HG02678 (cell line): ENCODE results near the gene CPTP.

Source experiments
- ATAC-seq: cut with Tn5 transposase; IDR thresholded peaks from one replicate; pipeline ENCODE4 v1.9.1; 2021; ENCODE audit warnings: mild to moderate bottlenecking, moderate library complexity; ENCODE audit not compliant: unreplicated experiment

The CPTP gene

DNA sequence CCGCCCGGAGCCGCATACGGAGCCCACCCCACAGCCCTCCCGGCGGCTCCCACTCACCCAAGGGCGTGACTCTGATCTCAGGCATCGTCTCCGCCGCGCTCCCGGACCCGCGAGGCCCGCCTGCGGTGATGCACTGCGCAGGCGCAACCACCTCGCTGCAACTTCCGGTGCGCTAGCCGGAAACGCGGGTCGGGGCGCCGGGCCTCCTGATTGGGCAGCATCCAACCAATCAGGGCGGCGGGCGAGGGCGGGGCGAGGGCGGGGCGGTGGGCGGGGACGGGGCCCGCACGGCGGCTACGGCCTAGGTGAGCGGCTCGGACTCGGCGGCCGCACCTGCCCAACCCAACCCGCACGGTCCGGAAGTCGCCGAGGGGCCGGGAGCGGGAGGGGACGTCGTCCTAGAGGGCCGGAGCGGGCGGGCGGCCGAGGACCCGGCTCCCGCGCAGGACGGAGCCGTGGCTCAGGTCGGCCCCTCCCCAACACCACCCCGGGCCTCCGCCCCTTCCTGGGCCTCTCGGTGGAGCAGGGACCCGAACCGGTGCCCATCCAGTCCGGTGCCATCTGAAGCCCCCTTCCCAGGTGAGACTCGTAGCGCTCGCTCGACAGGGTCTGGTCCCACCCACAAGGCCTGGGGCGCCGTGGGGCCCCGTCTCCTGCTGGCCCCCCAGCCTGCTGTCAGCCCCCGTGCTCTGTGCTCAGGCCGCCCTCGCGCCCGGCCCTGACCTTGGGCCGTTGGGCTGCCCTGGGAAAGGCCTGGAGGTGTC, at the start of gene CPTP, which contains the start of gene INTS11:
CPTP (plus strand) TSS at position 279 of the 764 bp plus-strand sequence. CDS start 2,109 bp downstream, outside the sequence.
INTS11 (minus strand) TSS at position 137 of the 764 bp plus-strand sequence; CDS start at position 85, 52 bp downstream.
- peak; percentile 79 for ATAC-seq

DNA sequence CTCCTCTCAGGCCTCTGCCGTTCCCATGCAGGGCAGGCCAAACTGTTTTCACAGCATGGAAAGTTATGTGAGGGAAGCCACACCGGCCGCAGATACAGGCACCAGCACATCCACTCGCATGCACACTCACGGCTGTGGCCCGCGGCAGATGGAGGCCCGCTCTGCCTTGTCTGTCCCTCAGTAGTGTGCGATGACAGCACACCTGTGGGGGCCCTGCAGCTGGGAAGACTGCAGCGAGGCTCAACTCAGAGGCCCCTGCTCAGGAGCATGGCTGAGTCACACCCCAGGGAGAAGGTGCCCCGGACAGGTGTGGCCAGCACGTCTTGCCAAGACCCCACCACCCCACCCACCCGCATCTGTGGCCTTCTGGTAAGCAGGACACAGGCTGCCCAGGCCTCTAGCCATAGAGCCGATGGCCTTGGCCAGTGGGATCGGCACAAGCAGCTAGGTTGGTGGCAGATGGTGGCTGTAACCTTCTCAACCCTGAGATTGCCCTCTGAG, 49.6 kb upstream of the CPTP start:
- ATAC-seq = no peak

GRCh38 chr1:1275836-1276235, 48.8 kb upstream of the CPTP start:
- ATAC-seq = no peak

GRCh38 chr1:1278620-1279019, 46.0 kb upstream of the CPTP start:
- no peak for ATAC-seq

DNA sequence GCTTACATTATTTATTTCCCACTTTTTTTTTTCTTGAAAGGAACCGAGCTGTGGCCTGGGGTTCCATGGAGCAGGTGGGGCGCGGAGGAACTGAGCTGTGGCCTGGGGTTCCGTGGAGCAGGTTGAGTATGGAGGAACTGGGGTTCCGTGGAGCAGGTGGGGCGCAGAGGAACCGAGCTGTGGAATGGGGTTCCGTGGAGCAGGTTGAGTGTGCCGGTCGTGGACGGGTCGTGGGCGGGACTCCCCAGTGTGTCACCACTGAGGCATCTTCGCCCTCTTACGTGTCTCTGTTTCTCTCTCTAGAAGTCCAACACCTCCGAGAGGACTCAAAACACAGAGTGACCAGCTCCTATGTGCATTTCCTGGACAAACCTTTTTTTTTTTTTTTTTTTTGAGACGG, 45.6 kb upstream of the CPTP start:
- no peak for ATAC-seq

- ATAC-seq = no peak
Measured at GRCh38 chr1:1280782-1281481, 43.7 kb upstream of the CPTP start.

DNA sequence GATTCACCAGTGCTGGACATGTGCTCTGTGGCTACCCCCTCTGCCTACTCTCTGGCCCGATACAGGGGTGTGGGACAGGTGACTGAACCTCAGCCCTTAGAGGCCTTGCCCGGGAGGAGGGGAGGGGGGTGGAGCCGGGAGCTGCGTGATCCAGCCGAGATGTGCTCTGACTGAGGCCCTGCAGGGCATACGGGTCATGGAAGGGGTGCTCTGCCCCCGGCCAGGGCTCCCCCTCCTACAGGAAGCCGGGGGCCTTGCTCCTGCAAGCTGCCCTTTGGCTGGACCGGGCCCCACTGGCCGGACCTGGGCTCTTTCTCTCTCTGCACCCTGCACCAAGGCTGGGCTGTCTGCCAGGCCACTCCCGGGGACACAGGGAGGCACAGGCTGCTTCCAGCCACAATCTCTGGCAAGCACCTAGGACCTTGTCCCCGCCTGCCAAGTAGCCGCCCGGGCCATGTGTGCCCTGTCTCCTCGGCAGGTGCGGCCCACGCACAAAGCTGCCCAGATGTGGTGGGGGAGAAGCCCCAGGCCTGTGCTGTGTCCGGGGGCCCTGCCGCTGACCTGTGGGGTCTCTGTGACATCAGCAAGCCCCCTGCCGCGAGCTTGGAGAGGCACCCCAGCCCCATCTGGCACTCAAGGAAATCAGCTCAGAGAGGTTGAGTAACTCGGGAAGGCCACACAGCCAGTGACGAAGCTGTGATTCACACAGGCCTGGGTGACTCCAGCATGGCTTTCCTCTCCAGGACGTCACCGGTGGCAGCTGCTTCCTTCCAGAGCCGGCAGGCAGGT, 42.9 kb upstream of the CPTP start:
- ATAC-seq = no peak

DNA sequence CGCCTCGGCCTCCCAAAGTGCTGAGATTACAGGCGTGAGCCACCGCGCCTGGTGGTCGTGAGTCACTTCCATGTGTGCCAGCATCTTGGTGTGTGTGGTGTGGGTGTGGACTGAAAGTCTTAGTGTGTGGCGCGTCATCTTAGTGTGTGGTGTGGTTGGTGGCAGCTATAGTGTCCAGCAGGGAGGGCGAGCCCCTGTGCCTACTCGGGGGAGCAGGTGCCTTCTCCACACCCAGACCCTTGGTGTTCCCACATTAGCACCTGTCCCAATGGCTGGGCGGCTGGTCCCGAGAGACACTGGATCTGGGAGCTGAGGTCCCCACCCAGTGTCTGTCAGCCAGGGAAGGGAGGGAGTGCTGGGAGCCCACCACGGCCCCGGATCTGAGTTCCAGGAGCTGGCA, 41.6 kb upstream of the CPTP start:
- no peak for ATAC-seq

DNA sequence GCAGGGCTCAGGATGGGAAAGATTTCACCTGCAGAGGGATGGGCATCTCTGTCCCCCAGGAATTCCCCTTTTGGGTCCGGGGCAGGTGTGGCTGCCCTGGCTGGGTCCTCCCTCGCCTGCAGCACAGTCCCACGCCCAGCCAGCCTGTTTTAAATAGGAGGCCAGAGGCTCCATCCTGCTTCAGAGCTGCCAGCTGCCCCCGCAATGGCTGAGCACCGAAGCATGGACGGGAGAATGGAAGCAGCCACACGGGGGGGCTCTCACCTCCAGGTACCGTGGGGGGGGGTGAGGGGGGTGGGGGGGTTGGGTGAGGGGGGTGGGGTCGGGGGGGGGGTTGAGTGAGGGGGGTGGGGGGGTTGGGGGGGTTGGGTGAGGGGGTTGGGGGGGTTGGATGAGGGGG, 40.8 kb upstream of the CPTP start:
- ATAC-seq = no peak

GRCh38 chr1:1284221-1285101, 40.1 kb upstream of the CPTP start:
- no peak for ATAC-seq

GRCh38 chr1:1285102-1285571, 39.5 kb upstream of the CPTP start:
- no peak for ATAC-seq

GRCh38 chr1:1285611-1286311, 38.8 kb upstream of the CPTP start:
- ATAC-seq = no peak

- ATAC-seq = no peak
Measured at GRCh38 chr1:1286313-1287261, 38.0 kb upstream of the CPTP start.

DNA sequence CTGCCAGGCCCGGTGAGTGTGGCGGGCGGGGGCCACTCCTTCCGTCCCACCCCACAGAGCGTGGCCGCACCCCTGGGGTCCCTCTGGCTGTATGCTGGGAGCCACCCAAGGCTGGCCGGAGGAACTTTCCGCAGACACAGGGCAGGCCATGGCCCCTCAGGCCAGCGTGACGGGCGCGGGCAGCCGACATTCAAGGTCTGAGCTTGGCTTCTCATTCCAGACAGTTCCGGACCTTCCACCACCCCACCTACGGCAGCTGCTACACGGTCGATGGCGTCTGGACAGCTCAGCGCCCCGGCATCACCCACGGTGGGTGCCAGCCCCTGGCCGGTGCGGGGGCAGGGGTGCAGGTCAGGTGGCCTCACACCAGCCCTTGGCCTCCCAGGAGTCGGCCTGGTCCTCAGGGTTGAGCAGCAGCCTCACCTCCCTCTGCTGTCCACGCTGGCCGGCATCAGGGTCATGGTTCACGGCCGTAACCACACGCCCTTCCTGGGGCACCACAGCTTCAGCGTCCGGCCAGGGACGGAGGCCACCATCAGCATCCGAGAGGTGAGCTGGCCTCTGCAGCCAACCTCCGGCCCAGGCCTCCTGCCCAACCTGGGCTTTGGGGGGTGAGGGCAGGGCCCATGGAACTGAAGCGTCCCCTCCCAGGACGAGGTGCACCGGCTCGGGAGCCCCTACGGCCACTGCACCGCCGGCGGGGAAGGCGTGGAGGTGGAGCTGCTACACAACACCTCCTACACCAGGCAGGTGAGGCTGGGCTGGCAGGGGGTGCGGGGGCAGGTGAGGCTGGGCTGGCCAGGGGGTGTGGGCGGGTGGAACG, 37.1 kb upstream of the CPTP start:
- ATAC-seq = no peak

DNA sequence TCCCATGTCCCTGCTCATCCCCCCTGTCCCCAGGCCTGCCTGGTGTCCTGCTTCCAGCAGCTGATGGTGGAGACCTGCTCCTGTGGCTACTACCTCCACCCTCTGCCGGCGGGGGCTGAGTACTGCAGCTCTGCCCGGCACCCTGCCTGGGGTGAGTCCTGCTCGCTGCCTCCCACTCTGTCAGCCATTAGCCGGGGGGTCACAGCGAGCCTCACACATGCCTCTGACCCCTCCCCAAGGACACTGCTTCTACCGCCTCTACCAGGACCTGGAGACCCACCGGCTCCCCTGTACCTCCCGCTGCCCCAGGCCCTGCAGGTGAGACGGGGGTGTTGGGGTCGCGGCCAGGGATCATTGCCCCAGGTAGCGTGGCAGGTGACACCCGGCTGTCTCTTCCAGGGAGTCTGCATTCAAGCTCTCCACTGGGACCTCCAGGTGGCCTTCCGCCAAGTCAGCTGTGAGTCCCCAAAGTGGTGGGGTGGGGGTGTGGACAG, 34.3 kb upstream of the CPTP start:
- ATAC-seq = no peak

GRCh38 chr1:1291023-1291528, 33.5 kb upstream of the CPTP start:
- ATAC-seq = no peak
